ENCODE results near the gene S100A7A.

S100A7A gene

GRCh38 chr1:153429266-153430165 is 13.2 kb downstream of the S100A7A start:
- in situ Hi-C loops (cut with HindIII; ENCODE audit: low pct_ligation_motif_present, low sequenced_read_pairs): no loop called here
- no peaks in the 10 kb centered on the region for H3K27me3 ChIP-seq (replicated peaks)
- no peak for DNase-seq
- TF ChIP-seq CTCF (IDR thresholded peaks at IDR 0.05; ENCODE audit: low read depth, low read length, missing control alignments): no peak
- no peaks in the 10 kb centered on the region for H3K36me3 ChIP-seq (replicated peaks)
- no peak overlapping the region for H3K27ac ChIP-seq
- no peak overlapping the region for H3K4me3 ChIP-seq (ENCODE audit: low read depth, low read length)

GRCh38 chr1:153430166-153430553 is 13.8 kb downstream of the S100A7A start:
- no peak overlapping the region for H3K27ac ChIP-seq

GRCh38 chr1:153430561-153430960 is 14.2 kb downstream of the S100A7A start:
- H3K27ac ChIP-seq: no peak overlapping the region
- DNase-seq: no peak
- H3K27me3 ChIP-seq (replicated peaks): no peaks in the 10 kb centered on the region
- H3K36me3 ChIP-seq (replicated peaks): no peaks in the 10 kb centered on the region
- in situ Hi-C loops (cut with HindIII; ENCODE audit: low pct_ligation_motif_present, low sequenced_read_pairs): no loop called here
- H3K4me3 ChIP-seq (ENCODE audit: low read depth, low read length): no peak overlapping the region
- TF ChIP-seq CTCF (IDR thresholded peaks at IDR 0.05; ENCODE audit: low read depth, low read length, missing control alignments): no peak

More at GRCh38 chr1:153430166-153430553, 13.8 kb downstream of the S100A7A start:
- DNase-seq: no peak
- Histone ChIP-seq H3K4me3 (ENCODE audit: low read depth, low read length) (no peak overlapping the region), H3K27me3 (replicated peaks) (no peaks in the 10 kb centered on the region), H3K36me3 (replicated peaks) (no peaks in the 10 kb centered on the region)
- TF ChIP-seq CTCF (IDR thresholded peaks at IDR 0.05; ENCODE audit: low read depth, low read length, missing control alignments): no peak
- in situ Hi-C loops (cut with HindIII; ENCODE audit: low pct_ligation_motif_present, low sequenced_read_pairs): no loop called here

- H3K4me3 ChIP-seq (ENCODE audit: low read depth, low read length): no peak overlapping the region
Measured at GRCh38 chr1:153431002-153431401, 14.7 kb downstream of the S100A7A start.

GRCh38 chr1:153431427-153431826 is 15.1 kb downstream of the S100A7A start:
- Histone ChIP-seq H3K27me3 (replicated peaks) (no peaks in the 10 kb centered on the region), H3K4me3 (ENCODE audit: low read depth, low read length) (no peak overlapping the region), H3K27ac (no peak overlapping the region), H3K36me3 (replicated peaks) (no peaks in the 10 kb centered on the region)
- no peak for DNase-seq
- in situ Hi-C loops (cut with HindIII; ENCODE audit: low pct_ligation_motif_present, low sequenced_read_pairs): no loop called here
- no peak for TF ChIP-seq CTCF (IDR thresholded peaks at IDR 0.05; ENCODE audit: low read depth, low read length, missing control alignments)

More at GRCh38 chr1:153431002-153431401, 14.7 kb downstream of the S100A7A start:
- no peaks in the 10 kb centered on the region for H3K27me3 ChIP-seq (replicated peaks)
- no peaks in the 10 kb centered on the region for H3K36me3 ChIP-seq (replicated peaks)
- no peak overlapping the region for H3K27ac ChIP-seq
- no peak for DNase-seq
- no peak for TF ChIP-seq CTCF (IDR thresholded peaks at IDR 0.05; ENCODE audit: low read depth, low read length, missing control alignments)
- in situ Hi-C loops (cut with HindIII; ENCODE audit: low pct_ligation_motif_present, low sequenced_read_pairs): no loop called here

Data from brain microvascular endothelial cell (primary cell).